Activated B cell treated with CpG ODN at 0.5 μM for 24 hours (primary cell): ENCODE results near the gene EIF4A3. TPM values are rescaled to one million over a fixed set of nuclear protein-coding genes. Genes with fewer than 3 reads are reported as not detected.

Source experiments
- ATAC-seq: fragments of 200-7000 bp; cut with Tn5 transposase; one replicate; pipeline ENCODE4 v1.10.0; 2021; ENCODE audit warnings: low read depth, mild to moderate bottlenecking, moderate library complexity
- CTCF ChIA-PET: fragments of 350-600 bp; sonication (Branson Sonifier 250); formaldehyde crosslinking; loops from one replicate; lab custom pipeline; 2021; ENCODE audit warnings: antibody characterized with exemption; lab: Charles Lee
- POLR2A ChIA-PET: fragments of 350-600 bp; sonication (Branson Sonifier 250); formaldehyde crosslinking; loops from one replicate; lab custom pipeline; 2021; ENCODE audit warnings: antibody characterized with exemption; lab: Charles Lee
- DNase-seq: peaks from one replicate; pipeline ENCODE4 v3.0.0; 2022
- H3K27ac Mint-ChIP-seq: one replicate; pipeline ENCODE4 v1.8.0; 2020; ENCODE audit warnings: mixed read lengths
- H3K27me3 Mint-ChIP-seq: one replicate; pipeline ENCODE4 v1.8.0; 2021; ENCODE audit warnings: mixed read lengths
- H3K36me3 Mint-ChIP-seq: one replicate; pipeline ENCODE4 v1.8.0; 2021; ENCODE audit warnings: low read depth, mixed read lengths
- H3K4me1 Mint-ChIP-seq: one replicate; pipeline ENCODE4 v1.8.0; 2021; ENCODE audit warnings: mixed read lengths
- H3K4me3 Mint-ChIP-seq: one replicate; pipeline ENCODE4 v1.8.0; 2020; ENCODE audit warnings: mild to moderate bottlenecking, mixed read lengths
- H3K9me3 Mint-ChIP-seq: one replicate; pipeline ENCODE4 v1.8.0; 2020; ENCODE audit warnings: mixed read lengths
- CTCF ChIP-seq: fragments of 200-600 bp; IDR thresholded peaks from one replicate; pipeline ENCODE4 v1.8.0; 2022; ENCODE audit warnings: antibody characterized with exemption, mild to moderate bottlenecking
- intact Hi-C: fragments of 100-400 bp; cut with micrococcal nuclease; formaldehyde crosslinking; loops from one replicate; pipeline ENCODE4 v1.15.1; 2024
- total RNA-seq: library from RNA; stranded (reverse); gene quantifications from 2 replicates; pipeline ENCODE4 v1.2.3, GENCODE V29; 2022

EIF4A3 gene
- total RNA-seq, 1 donor from 2014 or later: 88.1 TPM

GRCh38 chr17:80115159-80115558 is 31.8 kb downstream of the EIF4A3 start:
- CTCF ChIA-PET: interaction anchor here (1.6 kb wide), 1 partner anchor 14 kb away, joined by 5 read pairs; the partner anchor contains the start of gene GAA
- POLR2A ChIA-PET: interaction anchor here (0.6 to 1.2 kb wide), 2 partner anchors 13 to 14 kb away, joined by 3 to 5 read pairs; partner anchors contain the start of gene GAA
- H3K27ac Mint-ChIP-seq: no peak overlapping the region
- TF ChIP-seq CTCF: no peak
- peaks cover 13% of the 10 kb centered on the region for H3K4me1 Mint-ChIP-seq
- H3K4me3 Mint-ChIP-seq: no peak overlapping the region
- ATAC-seq (no peak), DNase-seq (no peak)
- H3K9me3 Mint-ChIP-seq: peaks cover 3% of the 10 kb centered on the region
- peaks cover 5% of the 10 kb centered on the region for H3K36me3 Mint-ChIP-seq
- no peaks in the 10 kb centered on the region for H3K27me3 Mint-ChIP-seq
- intact Hi-C loops: no loop called here

DNA sequence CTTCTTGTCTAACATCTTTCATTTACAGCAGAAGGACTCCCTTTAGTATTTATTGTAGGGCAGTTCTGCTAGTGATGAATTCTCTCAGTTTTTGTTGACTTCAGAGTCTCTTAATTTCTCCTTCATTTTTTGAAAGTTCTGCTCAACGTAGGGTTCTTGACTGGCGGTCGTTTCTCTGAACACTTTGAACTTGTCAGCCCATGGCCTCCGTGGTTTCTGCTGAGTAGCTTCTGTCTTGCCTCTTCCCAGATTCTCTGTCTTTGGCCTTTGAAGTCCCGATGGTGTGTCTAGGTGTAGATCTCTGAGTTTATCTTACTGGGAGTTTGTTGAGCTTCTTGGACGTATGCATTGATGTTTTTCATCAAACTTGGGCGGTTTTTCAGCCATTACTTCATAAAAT is 32.2 kb downstream of the EIF4A3 start:
- CTCF ChIA-PET: interaction anchor here (1.6 kb wide), 1 partner anchor 13 kb away, joined by 5 read pairs; the partner anchor contains the start of gene GAA
- DNase-seq (no peak), ATAC-seq (no peak)
- POLR2A ChIA-PET: interaction anchor here (1.2 kb wide), 1 partner anchor 13 kb away, joined by 3 read pairs; the partner anchor contains the start of gene GAA
- Mint-ChIP-seq H3K4me1 (peaks cover 13% of the 10 kb centered on the region), H3K9me3 (peaks cover 3% of the 10 kb centered on the region), H3K4me3 (no peak overlapping the region), H3K27me3 (no peaks in the 10 kb centered on the region), H3K36me3 (peaks cover 5% of the 10 kb centered on the region), H3K27ac (no peak overlapping the region)
- no peak for TF ChIP-seq CTCF
- intact Hi-C loops: no loop called here

GRCh38 chr17:80113033-80113484 is 33.9 kb downstream of the EIF4A3 start:
- TF ChIP-seq CTCF: no peak
- CTCF ChIA-PET: interaction anchor here (0.6 to 1.0 kb wide), 2 partner anchors 12 to 32 kb away, joined by 3 read pairs; partner anchors contain the start of gene GAA
- POLR2A ChIA-PET: interaction anchor here (0.5 to 1.0 kb wide), 3 partner anchors 12 to 54 kb away, joined by 3 to 8 read pairs (median 5); partner anchors contain the start of gene GAA
- Mint-ChIP-seq H3K4me1 (peaks cover 13% of the 10 kb centered on the region), H3K27ac (no peak overlapping the region), H3K36me3 (no peaks in the 10 kb centered on the region), H3K27me3 (no peaks in the 10 kb centered on the region), H3K9me3 (peaks cover 3% of the 10 kb centered on the region), H3K4me3 (no peak overlapping the region)
- DNase-seq (peak; percentile 13), ATAC-seq (peak; percentile 37)
- intact Hi-C loops: no loop called here

GRCh38 chr17:80112471-80113032 is 34.4 kb downstream of the EIF4A3 start:
- H3K27me3 Mint-ChIP-seq: no peaks in the 10 kb centered on the region
- peaks cover 13% of the 10 kb centered on the region for H3K4me1 Mint-ChIP-seq
- DNase-seq (no peak), ATAC-seq (peak; percentile 49)
- intact Hi-C loops: no loop called here
- TF ChIP-seq CTCF: no peak
- no peak overlapping the region for H3K4me3 Mint-ChIP-seq
- ChIA-PET CTCF (interaction anchor here (0.6 to 1.0 kb wide), 2 partner anchors 11 to 33 kb away, joined by 3 read pairs; partner anchors contain the start of gene GAA), POLR2A (interaction anchor here (0.5 to 1.0 kb wide), 3 partner anchors 11 to 53 kb away, joined by 3 to 8 read pairs (median 5); partner anchors contain the start of gene GAA)
- no peaks in the 10 kb centered on the region for H3K36me3 Mint-ChIP-seq
- peaks cover 3% of the 10 kb centered on the region for H3K9me3 Mint-ChIP-seq
- H3K27ac Mint-ChIP-seq: no peak overlapping the region
